ENCODE results near the gene CLIP1. TPM values are rescaled to one million over a fixed set of nuclear protein-coding genes. Genes with fewer than 3 reads are reported as not detected.

The CLIP1 gene
- polyA plus RNA-seq, 3 donors: 6.7 to 50.9 (median 12.9) TPM

- H3K27ac ChIP-seq (ENCODE audit: low read depth in 1 of 2, low read length in 2 of 2): no peak overlapping the region
- H3K4me2 ChIP-seq (replicated peaks; ENCODE audit: extremely low read depth, low read length, poor library complexity, severe bottlenecking): no peak overlapping the region
- H2AFZ ChIP-seq (ENCODE audit: insufficient read depth, low read depth, low read length, poor library complexity, severe bottlenecking): no peak overlapping the region
- no peaks in the 10 kb centered on the region for H3K9me3 ChIP-seq (replicated peaks in 1 of 2; ENCODE audit: control insufficient read depth in 1 of 2, insufficient read depth in 1 of 2, low read length in 2 of 2)
- no peaks in the 10 kb centered on the region for H4K20me1 ChIP-seq (ENCODE audit: insufficient read depth, low read length)
- Mint-ChIP-seq H3K27me3 (ENCODE audit: low read depth in 3 of 3) (no peaks in the 10 kb centered on the region), H3K27ac (no peak overlapping the region), H3K4me1 (no peaks in the 10 kb centered on the region), H3K4me3 (no peak overlapping the region), H3K9me3 (no peaks in the 10 kb centered on the region), H3K36me3 (peaks cover 60 to 78% of the 10 kb centered on the region in 2 donors)
- peaks cover 63 to 97% of the 10 kb centered on the region in 2 donors for H3K36me3 ChIP-seq (replicated peaks in 1 of 2; ENCODE audit: control insufficient read depth in 1 of 2, insufficient read depth in 2 of 2, low read length in 2 of 2)
- no peak overlapping the region for H3K4me3 ChIP-seq (replicated peaks in 1 of 3; ENCODE audit: low read depth in 2 of 3, low read length in 3 of 3)
- WGBS (ENCODE audit: insufficient coverage): 100% methylated on average over 3 of the region's 4 CpGs
- no peak for DNase-seq
- TF ChIP-seq CTCF (IDR thresholded peaks at IDR 0.05): no peak
- H3K79me2 ChIP-seq (ENCODE audit: insufficient read depth, low read length): no peaks in the 10 kb centered on the region
- no peaks in the 10 kb centered on the region for H3K4me1 ChIP-seq (ENCODE audit: control insufficient read depth in 1 of 2, insufficient read depth in 2 of 2, low read length in 2 of 2)
- intact Hi-C loops (cut with micrococcal nuclease): no loop called here
- no peaks in the 10 kb centered on the region for H3K27me3 ChIP-seq (ENCODE audit: control insufficient read depth in 2 of 2, insufficient read depth in 2 of 2, low read length in 2 of 2)
- no peak overlapping the region for H3K9ac ChIP-seq (ENCODE audit: insufficient read depth, low read length, poor library complexity, severe bottlenecking)
Measured at GRCh38 chr12:122349078-122349477, 73.4 kb downstream of the CLIP1 start.

DNA sequence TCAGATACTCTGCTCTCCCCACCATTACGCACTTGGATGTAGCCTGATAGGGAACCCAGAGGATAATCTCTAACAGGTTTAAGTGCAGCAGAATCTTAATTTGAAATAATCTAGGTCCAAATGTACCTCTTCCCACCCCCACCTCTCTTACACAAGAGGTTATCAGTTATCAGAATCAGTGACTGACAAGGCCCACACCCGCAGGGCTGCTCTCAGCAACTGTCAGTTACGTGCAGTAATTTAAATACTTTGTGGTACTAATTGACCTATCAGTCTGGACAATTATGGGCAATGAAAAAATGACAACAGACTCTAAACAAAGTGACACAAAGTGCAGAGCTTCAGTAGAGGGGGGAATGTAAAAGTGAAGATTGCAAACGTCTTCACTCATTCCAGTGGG, 74.0 kb downstream of the CLIP1 start:
- Histone ChIP-seq H3K36me3 (replicated peaks in 1 of 2; ENCODE audit: control insufficient read depth in 1 of 2, insufficient read depth in 2 of 2, low read length in 2 of 2) (peaks cover 58 to 97% of the 10 kb centered on the region in 2 donors), H4K20me1 (ENCODE audit: insufficient read depth, low read length) (no peaks in the 10 kb centered on the region), H3K9me3 (replicated peaks in 1 of 2; ENCODE audit: control insufficient read depth in 1 of 2, insufficient read depth in 1 of 2, low read length in 2 of 2) (no peaks in the 10 kb centered on the region), H2AFZ (ENCODE audit: insufficient read depth, low read depth, low read length, poor library complexity, severe bottlenecking) (no peak overlapping the region), H3K27ac (ENCODE audit: low read depth in 1 of 2, low read length in 2 of 2) (no peak overlapping the region), H3K79me2 (ENCODE audit: insufficient read depth, low read length) (no peaks in the 10 kb centered on the region), H3K4me2 (replicated peaks; ENCODE audit: extremely low read depth, low read length, poor library complexity, severe bottlenecking) (no peak overlapping the region), H3K27me3 (ENCODE audit: control insufficient read depth in 2 of 2, insufficient read depth in 2 of 2, low read length in 2 of 2) (no peaks in the 10 kb centered on the region), H3K4me1 (ENCODE audit: control insufficient read depth in 1 of 2, insufficient read depth in 2 of 2, low read length in 2 of 2) (no peaks in the 10 kb centered on the region), H3K9ac (ENCODE audit: insufficient read depth, low read length, poor library complexity, severe bottlenecking) (no peak overlapping the region), H3K4me3 (replicated peaks in 1 of 3; ENCODE audit: low read depth in 2 of 3, low read length in 3 of 3) (no peak overlapping the region)
- DNase-seq: no peak
- no peak overlapping the region for H3K4me3 Mint-ChIP-seq
- H3K27ac Mint-ChIP-seq: no peak overlapping the region
- intact Hi-C loops (cut with micrococcal nuclease): no loop called here
- 100% methylated on average over 1 of the region's 4 CpGs for WGBS (ENCODE audit: insufficient coverage)
- H3K36me3 Mint-ChIP-seq: peaks cover 55 to 72% of the 10 kb centered on the region in 2 donors
- no peaks in the 10 kb centered on the region for H3K27me3 Mint-ChIP-seq (ENCODE audit: low read depth in 3 of 3)
- TF ChIP-seq CTCF (IDR thresholded peaks at IDR 0.05): no peak
- no peaks in the 10 kb centered on the region for H3K4me1 Mint-ChIP-seq
- no peaks in the 10 kb centered on the region for H3K9me3 Mint-ChIP-seq
